ENCODE data around the gene COPS3.
A peak's percentile ranks its signal among the peaks of the same experiment; 100 is the strongest.

The COPS3 gene

GRCh38 chr17:17216236-17216635, 64.8 kb downstream of the COPS3 start:
- no peak for DNase-seq (ENCODE audit: low read depth in 2 of 2)

- no peak for DNase-seq (ENCODE audit: low read depth in 2 of 2)
Observed at GRCh38 chr17:17215575-17215974, 65.5 kb downstream of the COPS3 start.

DNA sequence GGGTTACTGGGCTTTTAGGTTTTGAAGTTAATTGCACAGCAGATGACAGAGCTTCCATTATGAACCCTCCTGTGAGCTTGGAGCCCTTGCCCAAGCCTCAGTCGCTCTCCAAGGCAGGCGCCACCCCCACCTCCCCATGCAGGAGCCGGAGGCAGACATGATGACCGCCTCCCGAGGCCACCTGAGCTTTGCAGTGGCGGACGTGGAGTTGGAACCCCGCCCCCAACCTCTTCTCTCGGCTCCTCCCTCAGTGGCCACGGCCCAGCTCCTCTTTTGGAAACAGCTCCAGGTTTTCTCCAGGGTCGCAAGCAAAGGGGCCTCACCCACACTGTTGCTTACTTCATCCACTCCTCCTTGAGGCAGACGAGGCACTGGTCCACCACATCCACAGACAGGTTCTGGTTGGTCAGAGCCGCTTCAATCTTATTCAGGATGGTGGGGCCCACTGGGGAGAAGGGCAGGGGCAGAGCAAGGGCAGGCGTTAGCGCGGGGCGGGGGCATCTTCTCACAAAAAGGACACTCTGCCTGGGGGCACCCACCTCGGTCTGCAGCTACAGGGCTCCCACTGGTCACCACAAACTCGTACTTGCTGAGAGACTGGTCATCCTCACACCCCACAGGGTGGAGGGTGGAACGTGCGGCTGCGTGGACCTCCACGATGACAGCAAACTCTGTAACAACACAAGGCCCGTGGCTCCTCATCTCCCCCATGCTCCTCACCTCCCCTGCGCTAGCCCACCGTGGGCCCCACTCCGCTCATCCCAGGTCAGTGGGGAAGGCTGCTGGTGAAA, 66.2 kb downstream of the COPS3 start:
- DNase-seq (ENCODE audit: low read depth in 2 of 2), result no peak

GRCh38 chr17:17213775-17214174, 67.3 kb downstream of the COPS3 start:
- DNase-seq (ENCODE audit: low read depth in 2 of 2), result no peak

DNA sequence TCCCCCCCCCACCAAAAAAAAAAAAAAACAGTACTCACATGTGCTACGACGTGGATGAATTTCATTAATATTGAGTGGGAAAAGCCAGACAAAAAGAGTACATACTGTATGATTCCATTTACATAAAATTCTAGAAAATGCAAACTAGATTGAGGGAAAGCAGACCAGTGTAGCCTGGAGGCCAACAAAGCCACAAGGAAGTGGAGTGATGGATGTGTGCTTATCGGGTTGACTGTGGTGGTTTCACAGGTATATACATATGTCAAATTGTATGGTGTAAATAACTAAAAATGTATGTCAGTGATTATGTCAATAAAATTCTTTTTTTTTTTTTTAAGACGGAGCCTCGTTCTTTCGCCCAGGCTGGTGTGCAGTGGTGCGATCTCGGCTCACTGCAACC, 73.0 kb downstream of the COPS3 start:
- no peak for DNase-seq (ENCODE audit: low read depth in 2 of 2)

- no peak for DNase-seq (ENCODE audit: low read depth in 2 of 2)
Observed at GRCh38 chr17:17206913-17207335, 74.1 kb downstream of the COPS3 start.

DNA sequence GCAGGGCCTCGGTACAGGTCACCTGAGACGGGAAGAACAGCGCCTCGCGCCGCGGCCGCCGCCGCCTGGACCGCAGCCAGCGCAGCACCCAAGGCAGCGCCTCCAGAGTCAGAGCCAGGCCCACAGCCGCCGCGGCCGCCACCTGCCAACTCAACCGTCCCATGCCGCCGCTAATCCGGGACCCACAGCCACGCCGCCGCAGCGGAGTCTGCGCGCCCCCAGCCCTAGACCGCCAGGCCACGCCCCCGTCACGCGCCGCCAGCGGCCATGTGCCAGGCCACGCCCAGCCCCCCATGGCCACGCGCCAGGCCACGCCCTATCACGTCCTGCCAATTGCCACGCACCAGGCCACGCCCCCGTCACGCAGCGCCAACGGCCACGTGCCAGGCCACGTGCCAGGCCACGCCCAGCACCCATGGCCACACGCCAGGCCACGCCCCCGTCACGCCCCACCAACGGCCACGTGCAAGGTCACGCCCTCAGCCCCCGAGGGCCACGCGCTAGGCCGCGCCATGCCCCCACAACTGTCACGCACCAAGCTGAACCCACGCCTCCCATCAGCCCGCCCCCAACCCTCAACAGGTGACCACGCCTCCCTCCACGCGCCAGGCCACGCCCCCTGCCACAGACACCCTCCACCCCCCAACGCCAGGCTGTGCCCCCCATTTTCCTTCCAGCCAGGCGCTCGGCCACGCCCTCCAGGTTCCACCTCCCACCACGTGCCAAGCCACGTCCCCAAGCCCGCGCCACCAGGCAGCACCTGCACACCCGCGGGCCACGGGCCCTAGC, 74.7 kb downstream of the COPS3 start, which contains the start of gene PLD6:
TSS of gene PLD6 (minus strand) at position 210 of the 789 bp plus-strand sequence. CDS start at position 163, 47 bp downstream.
- peak; percentile 84 to 91 for DNase-seq (ENCODE audit: low read depth in 2 of 2)

- peak; percentile 30 to 67 for DNase-seq (ENCODE audit: low read depth in 2 of 2)
Observed at GRCh38 chr17:17205368-17206123, 75.5 kb downstream of the COPS3 start.

DNA sequence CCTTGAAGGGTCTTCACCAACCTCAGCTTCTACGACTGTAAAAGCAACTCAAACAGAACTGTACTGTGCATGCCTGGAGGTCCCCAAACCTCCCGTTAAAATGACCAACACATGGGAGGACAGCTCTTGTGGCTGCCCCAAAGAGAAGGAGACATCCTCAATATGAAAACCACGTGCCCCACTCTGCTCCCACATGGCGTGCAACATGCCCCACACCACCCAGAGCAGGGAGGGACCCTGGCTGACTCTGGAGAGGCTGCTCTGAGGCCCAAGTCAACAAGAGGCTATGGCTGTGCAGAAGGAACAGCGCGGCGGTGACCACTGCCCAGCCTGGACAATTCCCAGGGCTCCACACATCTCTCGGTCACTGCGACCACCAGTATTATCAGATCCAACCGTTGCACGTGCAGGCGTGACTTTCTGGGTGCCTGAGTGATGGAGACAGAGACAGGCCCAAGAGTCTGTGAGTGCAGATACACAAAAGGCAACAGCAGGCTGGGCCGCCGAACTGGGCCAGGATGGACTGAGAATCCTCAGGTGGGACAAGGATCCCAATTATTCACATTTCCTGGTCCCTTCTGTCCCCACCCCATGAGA, 76.3 kb downstream of the COPS3 start:
- no peak for DNase-seq (ENCODE audit: low read depth in 2 of 2)

- DNase-seq (ENCODE audit: low read depth in 2 of 2), result no peak
Observed at GRCh38 chr17:17204041-17204591, 76.9 kb downstream of the COPS3 start.

GRCh38 chr17:17203173-17203730, 77.8 kb downstream of the COPS3 start:
- DNase-seq (ENCODE audit: low read depth in 2 of 2), result no peak

- no peak for DNase-seq (ENCODE audit: low read depth in 2 of 2)
Observed at GRCh38 chr17:17201907-17202306, 79.1 kb downstream of the COPS3 start.

- DNase-seq (ENCODE audit: low read depth in 2 of 2), result no peak
Observed at GRCh38 chr17:17201271-17201670, 79.8 kb downstream of the COPS3 start.

GRCh38 chr17:17200831-17201230, 80.2 kb downstream of the COPS3 start:
- no peak for DNase-seq (ENCODE audit: low read depth in 2 of 2)

- no peak for DNase-seq (ENCODE audit: low read depth in 2 of 2)
Observed at GRCh38 chr17:17200311-17200710, 80.7 kb downstream of the COPS3 start.

GRCh38 chr17:17198281-17198680, 82.8 kb downstream of the COPS3 start:
- DNase-seq (ENCODE audit: low read depth in 2 of 2), result no peak

GRCh38 chr17:17196776-17197175, 84.3 kb downstream of the COPS3 start:
- no peak for DNase-seq (ENCODE audit: low read depth in 2 of 2)

Data from stimulated activated CD8-positive, alpha-beta memory T cell treated with anti-CD3 and anti-CD28 coated beads, Interleukin-7, amount 100 ng/mL, for 4 hours (primary cell).